ENCODE data around the gene GLIS2.

The GLIS2 gene

DNA sequence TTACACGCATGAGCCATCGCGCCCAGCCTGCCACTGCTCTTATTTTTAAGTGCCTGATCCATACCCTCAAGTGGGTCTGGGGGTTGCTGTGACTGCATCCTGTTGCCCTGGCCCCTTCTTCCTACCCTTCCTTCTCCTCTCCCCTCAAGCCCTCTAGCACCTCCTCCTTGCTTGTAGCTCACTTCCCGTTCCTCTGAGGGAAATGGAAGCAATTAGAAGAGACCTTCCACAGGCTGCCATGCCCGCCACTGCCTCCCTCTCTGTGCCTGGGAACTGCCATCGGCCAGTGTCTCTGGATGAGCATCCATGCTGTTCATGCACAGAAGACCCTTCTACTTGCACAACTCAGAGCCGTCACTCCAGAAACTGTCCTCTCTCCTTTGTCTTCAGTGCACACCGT is 32.4 kb upstream of the GLIS2 start:
- no peak for DNase-seq
- intact Hi-C loops (cut with DNase I; ENCODE audit: low total_unique reads) = no loop called here
- TF ChIP-seq, protein P1, sequence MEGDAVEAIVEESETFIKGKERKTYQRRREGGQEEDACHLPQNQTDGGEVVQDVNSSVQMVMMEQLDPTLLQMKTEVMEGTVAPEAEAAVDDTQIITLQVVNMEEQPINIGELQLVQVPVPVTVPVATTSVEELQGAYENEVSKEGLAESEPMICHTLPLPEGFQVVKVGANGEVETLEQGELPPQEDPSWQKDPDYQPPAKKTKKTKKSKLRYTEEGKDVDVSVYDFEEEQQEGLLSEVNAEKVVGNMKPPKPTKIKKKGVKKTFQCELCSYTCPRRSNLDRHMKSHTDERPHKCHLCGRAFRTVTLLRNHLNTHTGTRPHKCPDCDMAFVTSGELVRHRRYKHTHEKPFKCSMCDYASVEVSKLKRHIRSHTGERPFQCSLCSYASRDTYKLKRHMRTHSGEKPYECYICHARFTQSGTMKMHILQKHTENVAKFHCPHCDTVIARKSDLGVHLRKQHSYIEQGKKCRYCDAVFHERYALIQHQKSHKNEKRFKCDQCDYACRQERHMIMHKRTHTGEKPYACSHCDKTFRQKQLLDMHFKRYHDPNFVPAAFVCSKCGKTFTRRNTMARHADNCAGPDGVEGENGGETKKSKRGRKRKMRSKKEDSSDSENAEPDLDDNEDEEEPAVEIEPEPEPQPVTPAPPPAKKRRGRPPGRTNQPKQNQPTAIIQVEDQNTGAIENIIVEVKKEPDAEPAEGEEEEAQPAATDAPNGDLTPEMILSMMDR (IDR thresholded peaks at IDR 0.05) = no peak

DNA sequence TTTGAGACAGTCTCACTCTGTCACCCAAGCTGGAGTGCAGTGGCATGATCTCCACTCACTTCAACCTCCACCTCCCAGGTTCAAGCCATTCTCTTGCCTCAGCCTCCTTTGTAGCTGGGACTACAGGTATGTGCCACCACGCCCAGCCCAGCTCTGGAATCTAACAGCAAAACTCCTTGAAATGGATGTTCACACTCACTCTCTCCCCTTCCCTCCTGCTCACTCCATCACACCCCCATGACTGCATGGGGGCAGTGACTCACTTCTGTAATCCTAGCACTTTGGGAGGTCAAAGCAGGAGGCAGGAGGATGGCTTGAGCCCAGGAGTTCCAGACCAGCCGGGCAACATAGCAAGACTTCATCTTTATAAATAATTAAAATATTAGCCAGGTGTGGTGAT is 31.9 kb upstream of the GLIS2 start:
- H3K27me3 ChIP-seq = no peaks in the 10 kb centered on the region
- no peak for DNase-seq
- H3K9me3 ChIP-seq = no peaks in the 10 kb centered on the region
- peaks cover 0 to 10% (median 8%) of the 10 kb centered on the region in 4 donors for H3K4me1 ChIP-seq
- TF ChIP-seq, protein P1 (IDR thresholded peaks at IDR 0.05) = no peak
- intact Hi-C loops (cut with DNase I; ENCODE audit: low total_unique reads) = no loop called here
- no peaks in the 10 kb centered on the region for H3K36me3 ChIP-seq
- no peak overlapping the region for H3K27ac ChIP-seq
- H3K4me3 ChIP-seq = no peak overlapping the region

More for the DNA sequence above, 32.4 kb upstream of the GLIS2 start:
- H3K9me3 ChIP-seq = no peaks in the 10 kb centered on the region
- peaks cover 0 to 7% (median 4%) of the 10 kb centered on the region in 4 donors for H3K4me1 ChIP-seq
- no peak overlapping the region for H3K4me3 ChIP-seq
- no peak overlapping the region for H3K27ac ChIP-seq
- H3K27me3 ChIP-seq = no peaks in the 10 kb centered on the region
- H3K36me3 ChIP-seq = no peaks in the 10 kb centered on the region

DNA sequence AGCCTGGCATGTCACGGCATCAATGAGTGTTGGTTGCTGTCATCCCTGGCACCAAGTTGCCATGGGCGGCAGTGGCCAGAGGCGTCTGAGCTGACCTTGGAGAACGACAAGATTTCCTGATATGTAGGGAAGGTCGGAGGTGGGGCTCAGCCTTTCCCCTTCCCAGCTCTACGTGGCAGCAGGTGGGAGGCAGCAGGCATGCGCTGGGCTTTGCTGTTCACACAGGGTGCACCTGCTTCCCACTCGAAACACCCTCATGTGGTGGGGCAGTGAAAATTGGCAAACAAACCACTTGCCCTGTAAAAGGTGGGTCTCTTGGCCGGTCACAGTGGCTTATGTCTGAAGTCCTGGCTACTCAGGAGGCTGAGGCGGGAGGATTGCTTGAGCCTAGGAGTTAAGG is 30.7 kb upstream of the GLIS2 start:
- intact Hi-C loops (cut with DNase I; ENCODE audit: low total_unique reads) = no loop called here
- no peaks in the 10 kb centered on the region for H3K36me3 ChIP-seq
- no peak for DNase-seq
- no peak overlapping the region for H3K27ac ChIP-seq
- no peak overlapping the region for H3K4me3 ChIP-seq
- no peaks in the 10 kb centered on the region for H3K9me3 ChIP-seq
- no peaks in the 10 kb centered on the region for H3K27me3 ChIP-seq
- TF ChIP-seq, protein P1 (IDR thresholded peaks at IDR 0.05) = no peak
- peaks cover 0 to 16% (median 11%) of the 10 kb centered on the region in 4 donors for H3K4me1 ChIP-seq

DNA sequence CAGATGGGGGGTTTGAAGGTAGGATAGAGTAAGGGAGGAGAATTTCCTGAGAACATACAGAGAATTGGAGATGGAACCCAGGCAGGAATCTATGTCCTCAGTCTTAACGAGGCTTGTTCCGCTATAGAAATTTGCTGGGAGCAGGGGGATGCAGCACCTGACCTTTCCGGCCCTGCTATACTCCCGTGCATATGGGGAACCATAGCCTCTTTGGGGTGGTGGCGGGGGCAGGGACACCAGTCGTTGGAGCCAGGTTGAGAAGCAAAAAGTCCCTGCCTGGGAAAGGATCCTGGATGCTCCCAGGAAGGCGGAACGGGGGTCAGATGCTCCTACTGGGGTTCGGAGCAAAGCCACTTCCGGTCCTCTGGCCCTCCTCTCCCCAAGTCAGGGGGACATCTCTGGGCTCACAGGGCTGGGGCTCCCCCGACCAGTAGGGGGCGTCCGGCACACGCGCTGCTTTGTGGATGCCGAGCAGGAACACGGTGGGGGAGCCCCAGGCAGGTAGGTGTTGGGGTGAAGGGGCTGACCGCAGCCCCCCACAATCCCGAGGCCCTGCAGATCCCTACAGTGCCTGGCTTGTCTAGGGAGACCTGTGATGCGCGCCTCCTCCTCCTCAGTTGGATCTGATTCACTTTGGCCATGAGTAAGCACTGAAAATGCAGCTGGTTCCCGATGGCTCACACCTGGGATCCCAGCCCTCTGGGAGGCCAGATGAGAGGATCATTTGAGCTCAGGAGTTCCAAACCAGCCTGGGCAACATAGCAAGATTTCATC is 27.5 kb upstream of the GLIS2 start:
- peak; percentile 62 to 84 for DNase-seq
- no peaks in the 10 kb centered on the region for H3K36me3 ChIP-seq
- no peaks in the 10 kb centered on the region for H3K9me3 ChIP-seq
- H3K4me1 ChIP-seq = peaks cover 0 to 47% (median 28%) of the 10 kb centered on the region in 4 donors
- H3K27me3 ChIP-seq = no peaks in the 10 kb centered on the region
- H3K27ac ChIP-seq = no peak overlapping the region
- TF ChIP-seq, protein P1 (IDR thresholded peaks at IDR 0.05) = peak; percentile 88 to 94
- intact Hi-C loops (cut with DNase I; ENCODE audit: low total_unique reads) = loop anchor here (2.0 kb wide), 1 partner anchor 40 kb away; no protein-coding TSS in a partner anchor
- no peak overlapping the region for H3K4me3 ChIP-seq

DNA sequence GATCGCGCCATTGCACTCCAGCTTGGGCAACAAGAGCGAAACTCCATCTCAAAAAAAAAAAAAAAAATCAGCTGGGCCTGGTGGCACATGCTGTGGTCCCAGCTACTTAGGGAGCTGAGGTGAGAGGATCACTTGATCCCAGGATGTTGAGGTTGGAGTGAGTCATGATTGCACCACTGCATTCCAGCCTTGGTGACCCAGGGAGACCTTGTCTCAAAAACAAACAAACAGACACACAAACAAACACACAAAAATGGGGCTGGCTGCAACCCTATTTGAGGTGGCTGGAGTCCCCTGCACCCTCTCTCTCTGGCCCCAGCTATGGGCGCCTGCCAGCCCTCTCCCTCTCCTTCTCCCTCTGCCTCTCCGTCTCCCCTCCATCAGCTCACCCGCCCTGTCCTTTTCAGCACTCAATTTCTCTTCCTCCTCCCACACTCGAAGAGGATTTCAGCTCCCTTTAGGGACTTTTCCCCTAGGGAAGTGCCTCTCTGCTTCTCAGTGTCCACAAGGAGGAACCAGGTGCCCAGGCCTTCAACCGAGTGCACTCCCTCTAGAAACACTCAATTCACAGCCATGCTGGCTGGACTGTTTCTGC is 25.5 kb upstream of the GLIS2 start:
- DNase-seq = no peak
- Histone ChIP-seq H3K4me3 (no peak overlapping the region), H3K36me3 (no peaks in the 10 kb centered on the region), H3K4me1 (peaks cover 0 to 61% (median 41%) of the 10 kb centered on the region in 4 donors), H3K9me3 (no peaks in the 10 kb centered on the region), H3K27ac (peak overlapping the region; percentile 34 to 79), H3K27me3 (no peaks in the 10 kb centered on the region)
- TF ChIP-seq, protein P1 (IDR thresholded peaks at IDR 0.05) = peak; percentile 9 to 19
- intact Hi-C loops (cut with DNase I; ENCODE audit: low total_unique reads) = no loop called here

Measured in tibial artery (tissue), 4 donors.